ENCODE data around the gene HMOX1. TPM values are rescaled to one million over a fixed set of nuclear protein-coding genes. Genes with fewer than 3 reads are reported as not detected.

The HMOX1 gene
- total RNA-seq, 2 donors from 2014 or later = 1.9 to 11.1 TPM

DNA sequence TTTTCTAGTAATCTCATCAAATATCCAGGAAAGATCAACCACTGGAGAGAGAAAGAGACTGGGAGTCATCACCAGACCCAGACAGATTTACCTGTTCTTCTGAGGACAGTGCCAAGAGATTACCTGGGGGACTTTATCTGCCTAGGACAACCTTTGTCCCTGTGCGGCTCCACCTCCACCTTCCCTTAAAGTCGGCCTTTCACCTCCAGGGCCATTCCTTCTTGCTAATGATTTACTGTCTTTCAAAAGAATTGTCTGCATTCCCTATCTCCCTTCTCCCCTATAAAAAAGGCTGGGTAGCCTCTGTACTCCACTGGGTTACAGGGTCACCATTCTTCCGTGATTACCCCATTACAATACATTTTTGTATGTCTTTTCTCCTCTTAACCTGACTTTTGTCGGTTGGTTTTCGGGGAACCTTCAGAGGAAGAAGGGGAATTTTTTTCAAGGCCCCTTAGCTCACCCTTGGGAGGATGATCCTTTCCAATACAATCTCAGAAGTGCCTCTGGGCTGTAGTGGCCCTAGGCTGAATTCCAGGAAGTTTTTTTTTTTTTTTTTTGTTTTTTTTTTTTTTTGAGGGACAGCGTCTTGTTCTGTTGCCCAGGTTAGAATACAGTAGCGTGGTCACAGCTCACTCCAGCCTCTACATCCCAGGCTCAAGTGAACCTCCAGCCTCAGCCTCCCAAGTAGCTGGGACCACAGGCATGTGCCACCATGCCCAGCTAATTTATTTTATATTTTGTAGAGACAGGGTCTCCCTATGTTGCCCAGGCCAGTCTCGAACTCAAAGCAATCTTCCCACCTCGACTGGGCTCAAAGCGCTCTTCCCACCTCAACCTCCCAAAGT is 1.5 kb upstream of the HMOX1 start:
- H3K4me1 ChIP-seq = peaks cover 0 to 40% of the 10 kb centered on the region in 2 donors
- no peaks in the 10 kb centered on the region for H3K36me3 ChIP-seq
- no peak overlapping the region for H3K27ac ChIP-seq

DNA sequence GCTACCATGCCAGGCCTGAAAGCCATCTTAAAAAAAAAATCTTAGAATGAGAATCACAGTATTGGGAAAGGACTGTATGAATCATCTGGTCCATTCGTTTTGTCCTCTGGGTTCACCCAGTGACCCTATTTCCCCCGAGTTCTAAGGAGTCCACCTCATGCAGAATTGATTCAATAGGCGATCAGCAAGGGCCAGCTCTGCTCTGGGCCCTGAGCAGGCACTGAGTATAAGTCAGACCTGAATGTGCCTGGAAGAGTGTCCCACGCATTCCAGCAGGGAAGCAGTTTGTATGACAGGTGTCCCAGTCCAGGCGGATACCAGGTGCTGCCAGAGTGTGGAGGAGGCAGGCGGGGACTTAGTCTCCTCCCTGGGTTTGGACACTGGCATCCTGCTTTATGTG is 883 bp upstream of the HMOX1 start:
- Histone ChIP-seq H3K4me1 (peaks cover 0 to 40% of the 10 kb centered on the region in 2 donors), H3K27ac (peak overlapping the region in 1 of 2 donors; percentile 84), H3K9me3 (no peaks in the 10 kb centered on the region), H3K27me3 (no peaks in the 10 kb centered on the region), H3K36me3 (no peaks in the 10 kb centered on the region), H3K4me3 (no peak overlapping the region)
- TF ChIP-seq, protein P1, sequence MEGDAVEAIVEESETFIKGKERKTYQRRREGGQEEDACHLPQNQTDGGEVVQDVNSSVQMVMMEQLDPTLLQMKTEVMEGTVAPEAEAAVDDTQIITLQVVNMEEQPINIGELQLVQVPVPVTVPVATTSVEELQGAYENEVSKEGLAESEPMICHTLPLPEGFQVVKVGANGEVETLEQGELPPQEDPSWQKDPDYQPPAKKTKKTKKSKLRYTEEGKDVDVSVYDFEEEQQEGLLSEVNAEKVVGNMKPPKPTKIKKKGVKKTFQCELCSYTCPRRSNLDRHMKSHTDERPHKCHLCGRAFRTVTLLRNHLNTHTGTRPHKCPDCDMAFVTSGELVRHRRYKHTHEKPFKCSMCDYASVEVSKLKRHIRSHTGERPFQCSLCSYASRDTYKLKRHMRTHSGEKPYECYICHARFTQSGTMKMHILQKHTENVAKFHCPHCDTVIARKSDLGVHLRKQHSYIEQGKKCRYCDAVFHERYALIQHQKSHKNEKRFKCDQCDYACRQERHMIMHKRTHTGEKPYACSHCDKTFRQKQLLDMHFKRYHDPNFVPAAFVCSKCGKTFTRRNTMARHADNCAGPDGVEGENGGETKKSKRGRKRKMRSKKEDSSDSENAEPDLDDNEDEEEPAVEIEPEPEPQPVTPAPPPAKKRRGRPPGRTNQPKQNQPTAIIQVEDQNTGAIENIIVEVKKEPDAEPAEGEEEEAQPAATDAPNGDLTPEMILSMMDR (IDR thresholded peaks at IDR 0.05) = no peak
- DNase-seq (ENCODE audit: low spot score) = no peak

More for the DNA sequence above, 1.5 kb upstream of the HMOX1 start:
- TF ChIP-seq, protein P1 (IDR thresholded peaks at IDR 0.05) = no peak
- Histone ChIP-seq H3K9me3 (no peaks in the 10 kb centered on the region), H3K27me3 (no peaks in the 10 kb centered on the region), H3K4me3 (no peak overlapping the region)
- DNase-seq (ENCODE audit: low spot score) = no peak

DNA sequence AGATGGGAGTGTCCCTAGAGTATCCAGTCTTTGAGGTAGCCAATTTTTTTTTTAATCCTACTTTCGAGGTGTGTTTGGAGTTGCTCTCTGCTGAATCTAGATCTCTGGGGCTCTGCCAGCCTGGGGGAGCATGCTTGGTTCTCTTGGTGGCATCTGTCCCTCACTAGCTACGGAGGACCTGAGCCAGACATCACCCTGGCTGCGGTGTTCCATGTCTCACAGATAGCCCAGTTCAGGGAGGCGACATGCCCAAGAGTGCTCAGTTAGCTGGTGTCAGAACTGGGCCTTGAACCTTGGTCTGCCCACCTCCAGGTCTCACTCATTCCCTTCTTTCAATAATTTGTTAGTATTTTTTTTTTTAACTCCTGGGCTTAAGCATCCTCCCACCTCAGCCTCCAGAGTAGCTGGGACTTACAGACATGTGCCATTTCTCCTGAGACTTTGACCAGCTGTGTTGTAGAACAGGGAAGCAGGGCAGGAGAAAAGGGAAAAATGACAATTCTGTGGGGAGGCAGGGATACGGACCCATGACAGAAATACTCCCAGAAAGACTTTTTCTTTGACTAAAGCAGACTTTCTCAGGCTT is 621 bp downstream of the HMOX1 start:
- H3K36me3 ChIP-seq = no peaks in the 10 kb centered on the region
- DNase-seq (ENCODE audit: low spot score) = no peak
- H3K4me1 ChIP-seq = peaks cover 0 to 28% of the 10 kb centered on the region in 2 donors
- TF ChIP-seq, protein P1 (IDR thresholded peaks at IDR 0.05) = no peak
- H3K27me3 ChIP-seq = no peaks in the 10 kb centered on the region
- H3K27ac ChIP-seq = peak overlapping the region; percentile 77 to 84
- no peaks in the 10 kb centered on the region for H3K9me3 ChIP-seq
- H3K4me3 ChIP-seq = peak overlapping the region; percentile 51 to 61

DNA sequence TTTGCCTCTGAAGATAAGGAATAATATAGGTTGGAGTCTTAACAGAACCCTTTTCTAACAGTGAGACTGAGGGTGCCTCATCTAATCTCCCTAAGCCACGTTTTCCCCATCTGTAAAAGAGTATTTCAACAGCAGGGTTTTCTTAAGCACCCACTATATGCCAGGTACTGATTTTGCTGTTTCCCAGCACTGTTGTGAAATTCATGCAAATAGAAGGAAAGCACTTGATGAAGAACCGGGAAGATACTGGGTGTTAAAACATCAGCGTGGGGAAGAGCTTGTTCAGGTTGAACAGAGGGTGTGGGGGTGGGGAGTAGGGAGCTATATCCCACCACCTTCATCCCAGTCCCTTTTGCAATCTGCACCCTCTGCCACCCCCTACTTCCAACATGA is 2.8 kb downstream of the HMOX1 start:
- Histone ChIP-seq H3K27me3 (no peaks in the 10 kb centered on the region), H3K4me3 (no peak overlapping the region), H3K4me1 (peaks cover 0 to 18% of the 10 kb centered on the region in 2 donors), H3K9me3 (no peaks in the 10 kb centered on the region), H3K36me3 (peaks cover 7% of the 10 kb centered on the region), H3K27ac (no peak overlapping the region)
- no peak for DNase-seq (ENCODE audit: low spot score)
- TF ChIP-seq, protein P1 (IDR thresholded peaks at IDR 0.05) = no peak

DNA sequence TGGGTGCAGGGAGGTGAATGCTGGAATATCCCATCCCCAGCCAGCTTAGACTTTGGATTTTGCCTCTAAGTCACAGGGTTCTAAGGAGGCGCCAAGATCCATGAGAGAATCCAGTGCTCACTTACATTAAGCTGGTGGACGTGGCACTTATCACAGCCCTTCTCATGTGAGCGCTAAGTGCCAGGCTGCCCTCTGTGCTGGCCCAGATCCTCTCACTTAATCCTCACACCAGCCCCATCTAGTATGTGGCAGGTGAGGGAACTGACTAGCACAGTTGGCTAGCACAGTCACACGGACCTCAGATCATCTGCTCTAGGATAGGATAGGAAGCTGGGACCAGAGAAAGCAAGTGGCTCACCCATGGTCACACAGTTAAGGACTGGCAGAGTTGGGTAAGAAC is 3.6 kb downstream of the HMOX1 start:
- peaks cover 0 to 18% of the 10 kb centered on the region in 2 donors for H3K4me1 ChIP-seq
- peaks cover 7% of the 10 kb centered on the region for H3K36me3 ChIP-seq
- no peak overlapping the region for H3K4me3 ChIP-seq
- no peaks in the 10 kb centered on the region for H3K27me3 ChIP-seq
- H3K9me3 ChIP-seq = no peaks in the 10 kb centered on the region
- no peak overlapping the region for H3K27ac ChIP-seq
- TF ChIP-seq, protein P1 (IDR thresholded peaks at IDR 0.05) = no peak
- no peak for DNase-seq (ENCODE audit: low spot score)
